H9 (cell line): ENCODE data around the gene BRAT1. TPM values are rescaled to one million over a fixed set of nuclear protein-coding genes. Genes with fewer than 3 reads are reported as not detected.
A peak's percentile ranks its signal among the peaks of the same experiment; 100 is the strongest.

Experiments
- DNase-seq: peaks from one replicate; pipeline ENCODE4 v3.0.0-alpha.2; 2017
- H2AFZ ChIP-seq: one replicate; pipeline ENCODE4 v1.6.1; 2013; ENCODE audit warnings: mild to moderate bottlenecking, low read length, control low read depth, moderate library complexity
- H2AK5ac ChIP-seq: 2 replicates; pipeline ENCODE4 v1.6.1; 2013; ENCODE audit warnings: low read length, control low read depth, mixed read lengths; ENCODE audit not compliant: insufficient read length
- H2BK120ac ChIP-seq: one replicate; pipeline ENCODE4 v1.6.1; 2013; ENCODE audit warnings: low read depth, mild to moderate bottlenecking, low read length, control low read depth, inconsistent platforms; ENCODE audit not compliant: poor library complexity, severe bottlenecking
- H2BK12ac ChIP-seq: 2 replicates; pipeline ENCODE4 v1.6.1; 2013; ENCODE audit warnings: low read length, control low read depth, mixed read lengths, low read depth; ENCODE audit not compliant: insufficient read length
- H2BK15ac ChIP-seq: 2 replicates; pipeline ENCODE4 v1.6.1; 2013; ENCODE audit warnings: low read depth, low read length, control low read depth
- H2BK20ac ChIP-seq: one replicate; pipeline ENCODE4 v1.6.1; 2013; ENCODE audit warnings: low read depth, mild to moderate bottlenecking, low read length, control low read depth, inconsistent platforms; ENCODE audit not compliant: poor library complexity, severe bottlenecking
- H2BK5ac ChIP-seq: 2 replicates; pipeline ENCODE4 v1.6.1; 2013; ENCODE audit warnings: low read length, control low read depth, mixed read lengths; ENCODE audit not compliant: insufficient read length
- H3K14ac ChIP-seq: 2 replicates; pipeline ENCODE4 v1.6.1; 2013; ENCODE audit warnings: low read length, control low read depth; ENCODE audit not compliant: insufficient read depth
- H3K18ac ChIP-seq: 2 replicates; pipeline ENCODE4 v1.6.1; 2013; ENCODE audit warnings: low read depth, mild to moderate bottlenecking, mixed read lengths, low read length, control low read depth; ENCODE audit not compliant: insufficient read length
- H3K23ac ChIP-seq: 2 replicates; pipeline ENCODE4 v1.6.1; 2013; ENCODE audit warnings: low read length, control low read depth, mixed read lengths, low read depth; ENCODE audit not compliant: insufficient read length
- H3K23me2 ChIP-seq: 2 replicates; pipeline ENCODE4 v1.6.1; 2013; ENCODE audit warnings: low read depth, mild to moderate bottlenecking, mixed read lengths, low read length, control low read depth; ENCODE audit not compliant: insufficient read length, poor library complexity, severe bottlenecking
- H3K27ac ChIP-seq: 2 replicates; pipeline ENCODE4 v1.5.1; 2013; ENCODE audit warnings: low read length, control low read depth, mixed read lengths, low read depth; ENCODE audit not compliant: insufficient read length
- H3K27me3 ChIP-seq: 2 replicates; pipeline ENCODE4 v1.6.1; 2013; ENCODE audit warnings: low read length, control low read depth, inconsistent platforms; ENCODE audit not compliant: insufficient read depth
- H3K4ac ChIP-seq: 2 replicates; pipeline ENCODE4 v1.6.1; 2013; ENCODE audit warnings: low read depth, mild to moderate bottlenecking, control low read depth, inconsistent platforms, low read length, moderate library complexity
- H3K4me1 ChIP-seq: 2 replicates; pipeline ENCODE4 v1.6.1; 2013; ENCODE audit warnings: low read length, control low read depth, inconsistent platforms; ENCODE audit not compliant: insufficient read depth
- H3K4me2 ChIP-seq: 2 replicates; pipeline ENCODE4 v1.6.1; 2013; ENCODE audit warnings: low read length, control low read depth, mixed read lengths; ENCODE audit not compliant: insufficient read length, insufficient read depth
- H3K56ac ChIP-seq: 2 replicates; pipeline ENCODE4 v1.6.1; 2013; ENCODE audit warnings: low read depth, mild to moderate bottlenecking, mixed read lengths, low read length, control low read depth; ENCODE audit not compliant: insufficient read length
- H3K79me1 ChIP-seq: 2 replicates; pipeline ENCODE4 v1.6.1; 2013; ENCODE audit warnings: low read depth, mild to moderate bottlenecking, moderate library complexity, low read length, control low read depth, inconsistent platforms; ENCODE audit not compliant: insufficient read depth, poor library complexity, severe bottlenecking
- H3K79me2 ChIP-seq: 2 replicates; pipeline ENCODE4 v1.6.1; 2013; ENCODE audit warnings: low read length, control low read depth, inconsistent platforms; ENCODE audit not compliant: insufficient read depth
- H3K9ac ChIP-seq: 2 replicates; pipeline ENCODE4 v1.6.1; 2013; ENCODE audit warnings: low read length, control low read depth, mixed read lengths; ENCODE audit not compliant: insufficient read length; ENCODE audit errors: extremely low read depth
- H3K9me3 ChIP-seq: one replicate; pipeline ENCODE4 v1.6.1; 2013; ENCODE audit warnings: low read depth, low read length, inconsistent platforms; ENCODE audit not compliant: control insufficient read depth
- H3T11ph ChIP-seq: one replicate; pipeline ENCODE4 v1.6.1; 2013; ENCODE audit warnings: mild to moderate bottlenecking, low read length, control low read depth, inconsistent platforms
- H4K20me1 ChIP-seq: one replicate; pipeline ENCODE4 v1.6.1; 2013; ENCODE audit not compliant: control insufficient read depth, insufficient read length, insufficient read depth
- H4K5ac ChIP-seq: 2 replicates; pipeline ENCODE4 v1.6.1; 2013; ENCODE audit warnings: low read depth, mild to moderate bottlenecking, mixed read lengths, low read length, control low read depth; ENCODE audit not compliant: insufficient read length
- H4K8ac ChIP-seq: replicated peaks from 2 replicates; pipeline ENCODE4 v1.6.1; 2013; ENCODE audit warnings: low read length, control low read depth, mixed read lengths, low read depth; ENCODE audit not compliant: insufficient read length
- H4K91ac ChIP-seq: 2 replicates; pipeline ENCODE4 v1.6.1; 2013; ENCODE audit warnings: low read depth, mild to moderate bottlenecking, moderate library complexity, mixed read lengths, low read length, control low read depth; ENCODE audit not compliant: insufficient read length
- H3K27ac Mint-ChIP-seq, 3 experiments: 2 replicates in 2 of 3; 3 replicates in 1 of 3; pipeline ENCODE4 v1.8.0; 2020 to 2021; ENCODE audit warnings: mixed read lengths in 3 of 3, mild to moderate bottlenecking in 1 of 3, moderate library complexity in 1 of 3
- H3K27me3 Mint-ChIP-seq: 2 replicates; pipeline ENCODE4 v1.8.0; 2021; ENCODE audit warnings: low read depth, mild to moderate bottlenecking, moderate library complexity, mixed read lengths
- H3K36me3 Mint-ChIP-seq, 3 experiments: 2 replicates in 2 of 3; 3 replicates in 1 of 3; pipeline ENCODE4 v1.8.0; 2020 to 2021; ENCODE audit warnings: low read depth in 3 of 3, mixed read lengths in 3 of 3; ENCODE audit not compliant: insufficient read depth in 1 of 3
- H3K4me1 Mint-ChIP-seq, 2 experiments: 2 replicates each; pipeline ENCODE4 v1.8.0; 2020; ENCODE audit warnings: mixed read lengths in 2 of 2
- H3K4me3 Mint-ChIP-seq, 2 experiments: 2 replicates in 1 of 2; 3 replicates in 1 of 2; pipeline ENCODE4 v1.8.0; 2020 to 2021; ENCODE audit warnings: mild to moderate bottlenecking in 2 of 2, mixed read lengths in 2 of 2, moderate library complexity in 1 of 2
- H3K9me3 Mint-ChIP-seq, 2 experiments: 2 replicates in 1 of 2; 3 replicates in 1 of 2; pipeline ENCODE4 v1.8.0; 2020; ENCODE audit warnings: mild to moderate bottlenecking in 2 of 2, mixed read lengths in 2 of 2, moderate library complexity in 1 of 2
- CTCF ChIP-seq: fragments of 200-600 bp; sonication (generic); conservative IDR thresholded peaks from 3 replicates; pipeline ENCODE4 v1.8.0; 2021; ENCODE audit warnings: antibody characterized with exemption, mild to moderate bottlenecking
- WGBS: extraction: QIAGEN DNeasy Blood & Tissue Kit; methylation state at CpG from one replicate; pipeline ENCODE4 v1.1.7; 2013; ENCODE audit warnings: missing lambda C conversion rate, low lambda C conversion rate, mixed read lengths; ENCODE audit not compliant: insufficient read length; ENCODE audit errors: extremely low coverage; 5-methylcytosine and 5-hydroxymethylcytosine counted together
- total RNA-seq: library from RNA; stranded (reverse); gene quantifications from 2 replicates; pipeline ENCODE4 v1.2.1, GENCODE V29; 2021

The BRAT1 gene
- total RNA-seq, 1 experiment from 2014 or later: 41.2 TPM

- Histone ChIP-seq H2BK15ac (no peak overlapping the region), H3T11ph (no peak overlapping the region), H2BK20ac (no peak overlapping the region), H3K4ac (no peak overlapping the region), H2BK120ac (no peak overlapping the region), H3K79me1 (no peaks in the 10 kb centered on the region), H3K27ac (no peak overlapping the region), H3K14ac (no peak overlapping the region), H3K23ac (no peak overlapping the region), H4K91ac (no peak overlapping the region), H3K4me1 (no peaks in the 10 kb centered on the region), H2AFZ (no peak overlapping the region), H2BK12ac (no peak overlapping the region), H3K56ac (no peak overlapping the region), H3K9ac (no peak overlapping the region), H3K18ac (no peak overlapping the region), H3K9me3 (no peaks in the 10 kb centered on the region), H3K27me3 (no peaks in the 10 kb centered on the region), H2AK5ac (no peak overlapping the region), H3K79me2 (no peaks in the 10 kb centered on the region), H4K8ac (no peak overlapping the region), H2BK5ac (no peak overlapping the region), H3K4me2 (no peak overlapping the region), H4K20me1 (no peaks in the 10 kb centered on the region), H4K5ac (no peak overlapping the region), H3K23me2 (no peaks in the 10 kb centered on the region)
- no peak overlapping the region for H3K4me3 Mint-ChIP-seq
- peak overlapping the region in 1 of 3 experiments; percentile 57; a peak in 1 of 7 replicates for H3K27ac Mint-ChIP-seq
- no peak for TF ChIP-seq CTCF
- H3K4me1 Mint-ChIP-seq: no peaks in the 10 kb centered on the region
- H3K36me3 Mint-ChIP-seq: peaks cover 10 to 35% (median 28%) of the 10 kb centered on the region in 3 experiments
- H3K9me3 Mint-ChIP-seq: peaks cover 2 to 6% of the 10 kb centered on the region in 2 experiments; a peak in 2 of 5 replicates
- H3K27me3 Mint-ChIP-seq: no peaks in the 10 kb centered on the region
- no CpG with 5 or more reads among the region's 32 CpGs for WGBS
- peak; percentile 29 for DNase-seq
Observed at GRCh38 chr7:2539031-2539911, 16.1 kb downstream of the BRAT1 start.
